Right ventricle myocardium inferior (tissue), 1 donor: Measurements from ENCODE around the gene POP4. TPM values are rescaled to one million over a fixed set of nuclear protein-coding genes. Genes with fewer than 3 reads are reported as not detected.

Experiments used
- ATAC-seq: fragments of 200-7000 bp; cut with Tn5 transposase; one replicate; pipeline ENCODE4 v1.9.1; 2020; ENCODE audit warnings: mild to moderate bottlenecking, moderate library complexity
- DNase-seq: peaks from one replicate; pipeline ENCODE4 v3.0.0; 2021; ENCODE audit errors: missing footprints
- intact Hi-C: fragments of 100-400 bp; cut with DNase I; formaldehyde crosslinking; loops from one replicate; pipeline ENCODE4 v1.11.0; 2022
- total RNA-seq: library from RNA; stranded (reverse); fragmentation: NEBNext Ultra II Directional; extraction: Animal tissue kit (Norgen Biotek cat#: 25700); gene quantifications from one replicate; pipeline ENCODE4 v1.2.1, GENCODE V29; 2021
- donor health status: DM: no; HTN: yes; CAD: no; lungs with severe emphysema.

Gene POP4
- total RNA-seq, 1 donor from 2014 or later: 58.0 TPM

DNA sequence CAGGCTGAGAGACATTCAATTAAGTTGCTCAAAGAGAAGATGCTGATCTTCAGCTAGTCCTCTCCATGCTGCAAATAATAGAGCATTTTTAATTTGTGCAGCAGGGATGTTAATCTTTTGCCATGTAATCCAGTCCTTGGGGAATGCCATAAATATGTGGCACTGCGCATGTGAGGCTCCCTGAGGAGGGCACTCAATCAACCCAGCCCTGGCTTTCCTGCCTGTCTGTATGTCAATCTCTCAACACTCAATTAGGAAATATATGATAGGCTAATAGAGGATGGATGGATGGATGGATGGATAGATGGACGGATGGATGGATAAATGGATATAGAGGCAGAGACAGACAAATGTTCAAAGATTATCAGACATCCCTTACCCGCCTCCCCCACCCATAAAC, 31.6 kb upstream of the POP4 start:
- no peak for DNase-seq
- intact Hi-C loops: no loop called here
- no peak for ATAC-seq

DNA sequence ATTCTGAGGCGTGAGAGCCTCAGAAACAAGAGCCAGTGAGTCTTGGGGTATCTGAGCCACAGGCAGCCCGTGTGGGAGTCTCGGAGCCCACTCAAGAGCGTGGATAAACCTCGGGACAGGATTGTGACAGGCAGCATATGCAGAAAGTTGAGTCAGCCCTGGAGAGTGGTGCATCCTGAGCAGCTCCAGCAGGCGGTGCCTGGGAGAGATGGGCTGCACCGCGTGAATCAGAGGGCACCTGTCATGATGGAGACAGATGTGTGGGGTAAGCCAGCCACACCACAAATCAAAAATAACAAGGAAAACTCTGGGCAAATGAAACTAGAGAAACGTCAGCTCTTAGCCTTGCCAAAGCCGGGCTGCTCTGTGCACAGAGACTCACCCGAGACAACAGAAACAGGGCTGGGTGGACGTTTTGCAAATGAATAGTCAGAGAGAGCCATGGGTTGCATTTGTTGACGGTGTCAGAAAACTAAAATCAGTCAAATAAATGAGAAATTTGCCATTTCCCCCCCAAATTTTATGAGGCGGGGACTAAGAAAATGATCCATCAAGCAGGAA, 30.0 kb upstream of the POP4 start:
- DNase-seq: no peak
- intact Hi-C loops: no loop called here
- no peak for ATAC-seq

DNA sequence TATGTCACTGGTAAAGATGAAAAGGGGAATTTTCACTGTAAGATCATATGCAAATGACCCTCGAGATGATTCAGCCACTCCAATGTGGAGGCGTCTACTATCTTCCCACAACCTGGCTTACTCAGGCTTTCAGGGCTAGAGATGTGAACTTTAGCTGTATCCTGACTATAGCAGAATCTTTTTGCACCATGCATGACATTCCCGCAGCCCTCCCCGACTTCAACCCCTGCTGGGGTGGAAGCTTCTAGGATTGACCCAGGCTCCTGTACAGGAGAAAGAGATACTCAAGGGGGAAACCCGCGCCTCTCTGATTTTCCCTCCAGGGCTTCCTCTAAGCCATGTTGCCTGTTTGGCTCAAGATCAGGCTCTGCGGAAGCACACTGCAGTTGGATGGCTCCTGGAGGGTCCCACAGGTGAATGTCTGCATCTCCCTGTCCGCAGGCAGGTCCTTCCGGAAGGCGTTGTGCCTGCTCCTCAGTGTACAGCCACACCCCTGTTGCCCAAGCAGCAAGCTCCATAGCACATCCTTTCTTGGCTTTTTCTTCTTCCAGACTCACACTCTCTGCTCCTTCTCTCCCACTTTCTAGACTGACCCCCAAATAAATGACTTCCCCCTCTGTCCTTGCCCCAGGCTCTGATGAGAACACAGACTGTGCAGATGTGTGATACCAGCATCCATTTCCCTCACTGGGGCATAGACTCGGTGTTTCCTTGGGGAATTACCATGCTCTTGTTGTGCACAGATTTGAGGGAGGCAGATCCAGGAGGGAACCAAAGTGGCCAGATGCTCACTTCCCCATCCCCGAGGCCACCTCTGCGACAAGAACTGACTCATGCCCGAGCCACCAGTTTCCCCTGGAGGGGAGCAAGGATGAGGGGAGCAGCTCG, 29.1 kb upstream of the POP4 start:
- DNase-seq: no peak
- ATAC-seq: no peak
- intact Hi-C loops: no loop called here

DNA sequence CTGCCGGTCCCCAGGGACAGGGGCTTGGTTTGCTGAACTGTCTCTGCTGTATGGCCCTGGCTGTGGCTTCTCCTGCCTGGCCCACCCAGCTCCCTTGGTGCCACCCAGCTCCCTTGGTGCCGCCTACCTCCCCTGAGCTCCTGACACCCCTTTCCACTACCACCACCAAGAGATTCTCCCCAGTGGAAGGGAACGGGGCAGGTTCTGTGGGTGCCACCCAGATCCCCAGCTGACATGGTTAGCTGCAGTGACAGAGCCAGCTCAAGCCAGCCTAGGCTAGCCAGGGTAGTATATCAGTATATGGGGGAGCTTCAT, 28.5 kb upstream of the POP4 start:
- ATAC-seq (no peak), DNase-seq (no peak)
- intact Hi-C loops: no loop called here

DNA sequence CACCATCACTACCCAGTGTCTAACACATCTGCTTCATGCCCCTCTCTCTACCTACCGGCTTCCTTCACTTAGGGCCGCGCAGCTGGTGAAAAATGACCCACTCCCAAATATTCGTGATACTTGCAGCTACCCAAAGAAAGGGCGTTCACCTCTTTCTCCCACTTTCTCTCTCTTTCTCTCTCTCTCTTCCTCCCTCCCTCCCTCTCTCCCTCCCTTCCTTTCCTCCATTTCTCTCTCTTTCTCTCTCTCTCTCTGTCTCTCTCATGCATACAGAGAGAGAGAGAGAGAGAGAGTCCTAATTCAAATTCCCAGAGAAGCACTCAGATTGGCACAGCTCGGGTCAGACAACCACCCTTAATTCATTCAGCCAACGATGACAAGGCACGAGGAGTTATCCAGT, 27.7 kb upstream of the POP4 start:
- ATAC-seq: no peak
- intact Hi-C loops: no loop called here
- no peak for DNase-seq

DNA sequence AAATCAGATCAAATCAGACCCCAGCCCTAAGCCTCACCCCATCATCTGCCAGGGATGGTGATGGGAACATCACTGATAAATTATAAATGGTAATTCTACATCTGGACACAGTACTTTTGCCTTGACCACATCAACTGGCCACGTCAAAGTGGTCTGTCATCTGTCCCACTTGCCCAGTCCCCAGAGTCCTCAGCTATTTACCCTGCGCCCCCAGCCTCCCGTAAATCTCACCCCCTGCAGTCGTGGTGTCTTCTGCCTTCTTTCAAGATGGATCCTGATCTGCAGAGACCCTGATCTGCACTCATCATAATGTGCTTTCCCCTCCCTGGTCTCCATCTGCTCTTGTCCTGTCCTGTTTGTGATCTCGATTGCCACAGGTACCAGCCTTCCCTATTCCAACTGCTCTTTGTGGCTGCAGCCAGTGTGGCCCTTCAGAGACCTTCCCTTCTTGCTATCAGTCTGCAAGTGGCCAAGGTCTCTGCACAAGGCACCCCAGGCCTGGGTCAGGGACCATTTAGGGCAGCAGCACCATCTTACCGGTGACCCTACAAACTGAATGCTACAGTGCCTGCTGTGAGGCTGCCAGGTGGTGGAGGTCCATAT, 26.7 kb upstream of the POP4 start:
- DNase-seq (no peak), ATAC-seq (no peak)
- intact Hi-C loops: no loop called here

DNA sequence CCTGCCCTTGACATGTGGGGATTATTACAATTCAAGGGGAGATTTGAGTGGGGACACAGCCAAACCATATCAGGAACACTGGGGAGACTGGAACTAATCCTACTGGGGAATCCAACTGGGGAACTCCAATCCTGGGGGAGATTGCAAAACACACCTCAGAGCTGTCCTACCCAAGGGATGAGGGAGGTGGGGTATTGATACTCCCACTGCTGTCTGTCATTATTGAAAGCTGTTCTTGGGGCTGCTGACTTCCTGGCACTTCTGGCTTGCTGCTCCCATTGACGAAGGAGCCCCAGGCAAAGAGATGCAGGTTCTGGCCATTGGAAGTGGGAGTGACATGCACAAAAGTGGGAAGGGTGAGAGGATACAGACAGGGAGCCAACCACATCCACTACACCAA, 24.7 kb upstream of the POP4 start:
- ATAC-seq: no peak
- DNase-seq: no peak
- intact Hi-C loops: no loop called here

DNA sequence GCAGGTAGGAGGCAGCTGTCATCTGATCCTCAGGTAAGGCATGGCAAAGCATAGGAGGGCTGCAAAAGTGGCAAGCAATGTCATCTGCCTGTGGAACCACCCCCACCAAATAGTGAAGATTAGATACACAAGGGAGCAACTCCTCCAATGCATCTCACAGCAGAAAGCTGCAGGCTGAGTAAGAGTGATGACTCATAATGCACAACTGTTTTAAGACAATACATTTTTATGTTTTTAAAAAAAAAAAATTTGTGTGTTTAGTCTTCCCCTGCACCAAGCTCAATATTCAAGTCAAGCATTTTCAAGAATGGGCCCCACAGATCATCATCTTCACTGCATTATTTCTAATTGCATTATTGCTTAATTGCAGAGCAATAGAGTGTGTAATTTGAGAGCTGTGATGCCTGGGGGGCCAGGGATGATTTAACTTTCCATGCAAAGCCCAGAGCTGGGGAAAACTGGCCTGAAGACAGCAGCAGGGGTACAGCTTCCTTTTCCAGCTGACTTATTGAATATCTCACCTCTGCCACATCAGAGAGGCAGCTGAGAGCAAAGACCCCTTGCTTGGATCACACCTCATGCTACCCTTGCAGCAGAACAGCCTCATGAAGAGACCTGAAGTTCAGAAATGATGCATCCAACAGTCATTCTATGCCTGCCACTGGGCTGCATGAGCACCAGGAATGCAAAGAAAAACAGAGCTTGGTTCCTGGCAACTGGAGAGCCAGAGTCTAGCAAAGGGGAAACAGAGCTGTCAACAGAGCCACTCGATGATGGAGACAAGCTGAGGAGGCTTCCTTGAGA, 22.7 kb upstream of the POP4 start:
- no peak for DNase-seq
- intact Hi-C loops: no loop called here
- ATAC-seq: no peak

DNA sequence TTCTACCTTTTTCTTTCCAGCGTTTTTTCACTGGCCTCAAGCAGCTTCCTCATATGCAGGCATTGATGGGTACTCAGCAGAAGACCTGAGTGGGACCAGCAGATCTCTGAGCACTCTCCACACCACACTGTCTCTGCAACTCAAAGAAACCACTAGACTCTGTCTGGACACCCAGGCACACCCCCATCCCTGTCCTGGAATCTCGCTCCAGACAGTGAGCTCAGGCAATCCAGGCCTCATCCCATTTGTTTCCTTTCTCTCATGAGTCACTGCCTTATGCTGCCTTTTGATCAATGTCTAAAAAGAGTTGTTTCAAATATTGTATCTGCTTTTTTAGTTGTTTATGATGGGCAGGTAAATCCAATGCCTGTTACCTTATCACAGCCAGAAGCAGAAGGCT, 19.7 kb upstream of the POP4 start:
- intact Hi-C loops: no loop called here
- no peak for DNase-seq
- ATAC-seq: no peak

DNA sequence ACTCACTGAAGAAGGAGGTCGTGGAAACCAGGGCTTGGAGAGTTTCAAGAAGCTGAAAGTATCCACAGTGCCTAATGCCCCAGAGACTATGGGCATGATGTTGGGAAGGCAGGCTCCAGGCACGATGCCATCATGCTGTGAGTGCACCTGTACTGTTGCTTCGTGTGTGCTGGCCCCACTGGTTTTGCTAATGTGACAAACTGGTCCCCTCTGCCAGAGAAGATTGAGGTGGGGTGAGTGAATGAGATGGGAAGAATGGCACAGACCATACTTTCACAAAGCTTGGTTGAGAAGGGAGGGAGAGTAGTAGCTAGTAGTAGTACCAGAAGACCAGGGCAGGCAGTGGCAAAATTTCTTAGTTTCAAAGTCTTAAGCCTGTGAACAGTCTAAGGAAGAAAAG, 19.0 kb upstream of the POP4 start:
- no peak for ATAC-seq
- no peak for DNase-seq
- intact Hi-C loops: no loop called here

DNA sequence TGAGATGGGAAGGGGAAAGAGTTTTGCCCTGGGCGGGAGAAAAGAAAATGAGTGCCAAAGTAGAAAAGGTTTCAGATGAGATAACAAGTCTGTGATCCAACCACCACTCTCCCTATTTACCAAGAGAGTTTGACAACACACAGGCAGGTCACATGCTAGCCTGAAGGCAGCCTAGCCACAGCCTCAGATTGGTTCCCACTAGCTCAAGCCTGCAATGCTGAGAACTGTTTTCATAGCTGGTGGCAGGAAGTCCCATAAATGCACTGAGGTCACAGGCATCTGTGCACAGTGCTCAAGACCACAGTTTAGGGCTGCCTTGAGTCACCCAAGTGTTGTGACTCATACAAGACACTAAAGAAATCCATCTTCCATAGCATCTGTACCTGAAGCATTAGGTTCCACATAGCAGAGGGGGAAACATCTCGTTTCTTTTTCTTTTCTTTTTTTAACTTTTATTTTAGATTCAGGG, 18.5 kb upstream of the POP4 start:
- DNase-seq (no peak), ATAC-seq (no peak)
- intact Hi-C loops: no loop called here

DNA sequence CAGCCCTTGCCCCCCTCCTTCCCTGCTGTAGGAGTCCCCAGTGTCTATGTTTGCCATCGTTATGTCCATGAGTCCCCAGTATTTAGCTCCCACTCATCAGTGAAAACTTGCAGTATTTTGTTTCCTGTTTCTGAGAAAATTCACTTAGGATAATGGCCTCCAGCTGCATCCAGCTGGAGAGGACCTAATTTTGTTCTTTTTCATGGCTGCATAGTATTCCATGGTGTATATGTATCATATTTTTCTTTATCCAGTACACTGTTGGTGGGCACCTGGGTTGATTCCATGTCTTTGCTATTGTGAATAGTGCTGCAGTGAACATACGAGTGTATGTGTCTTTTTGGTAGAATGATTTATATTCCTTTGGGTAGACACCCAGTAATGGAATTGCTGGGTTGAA, 18.0 kb upstream of the POP4 start:
- intact Hi-C loops: no loop called here
- ATAC-seq (no peak), DNase-seq (no peak)

DNA sequence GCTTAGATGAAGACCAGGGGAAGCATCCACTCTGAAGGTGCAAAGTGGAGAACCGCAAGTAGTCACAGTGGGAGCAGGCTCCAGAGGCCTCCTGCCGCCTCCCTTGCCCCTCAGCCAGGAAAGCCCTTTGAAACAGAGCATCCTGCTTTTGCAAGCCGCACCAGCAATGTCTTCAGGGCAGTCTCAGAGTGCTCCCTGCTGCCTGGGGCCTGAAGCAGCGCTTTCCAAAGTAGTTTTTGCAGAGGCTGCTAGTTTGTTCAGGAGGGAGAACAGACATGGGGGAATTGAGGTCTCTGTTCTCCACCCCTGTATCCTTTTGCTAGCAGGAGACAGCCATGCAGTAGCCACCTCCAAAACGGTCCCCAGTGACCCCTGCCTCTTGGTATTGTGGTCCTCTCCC, 15.8 kb upstream of the POP4 start:
- ATAC-seq: no peak
- DNase-seq: no peak
- intact Hi-C loops: no loop called here

DNA sequence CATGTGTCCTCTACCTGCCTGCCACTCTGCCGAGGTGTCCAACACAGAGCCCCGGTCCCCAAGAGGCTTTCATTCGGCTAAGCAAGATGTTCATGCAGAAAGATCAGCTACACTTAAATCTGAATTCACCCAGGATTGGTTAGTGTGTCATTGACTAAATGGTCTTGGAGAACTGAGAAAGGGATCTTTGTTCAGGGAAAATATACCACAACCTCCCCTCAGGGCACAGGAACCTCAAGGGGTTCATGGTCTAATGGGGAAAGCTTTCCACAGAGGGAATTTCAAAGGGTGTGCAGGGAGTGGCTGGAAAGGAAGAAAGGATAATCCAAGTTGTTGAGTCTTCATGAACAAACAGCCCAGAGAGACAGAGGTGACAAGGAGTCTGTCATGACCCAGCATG, 14.4 kb upstream of the POP4 start:
- intact Hi-C loops: no loop called here
- ATAC-seq (no peak), DNase-seq (no peak)

DNA sequence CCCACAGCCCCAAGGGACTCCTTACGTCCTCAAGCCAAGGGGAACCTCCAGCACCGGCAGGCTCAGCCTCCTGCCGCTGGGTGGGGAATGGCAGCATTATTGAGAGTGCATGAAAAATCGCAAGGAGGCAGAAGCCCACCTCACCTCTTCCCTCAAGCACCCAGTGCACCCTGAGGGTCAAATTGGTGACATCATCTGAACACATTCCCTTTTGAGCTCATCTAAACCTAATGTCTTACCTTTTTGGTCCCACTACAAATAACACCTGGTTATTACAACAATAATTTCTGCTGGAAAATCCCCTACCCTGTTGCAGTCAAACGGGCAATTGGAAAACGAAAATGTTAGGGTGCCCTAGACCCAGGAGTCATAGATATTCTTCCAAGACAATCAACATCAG, 12.2 kb upstream of the POP4 start:
- intact Hi-C loops: no loop called here
- no peak for DNase-seq
- ATAC-seq: no peak

DNA sequence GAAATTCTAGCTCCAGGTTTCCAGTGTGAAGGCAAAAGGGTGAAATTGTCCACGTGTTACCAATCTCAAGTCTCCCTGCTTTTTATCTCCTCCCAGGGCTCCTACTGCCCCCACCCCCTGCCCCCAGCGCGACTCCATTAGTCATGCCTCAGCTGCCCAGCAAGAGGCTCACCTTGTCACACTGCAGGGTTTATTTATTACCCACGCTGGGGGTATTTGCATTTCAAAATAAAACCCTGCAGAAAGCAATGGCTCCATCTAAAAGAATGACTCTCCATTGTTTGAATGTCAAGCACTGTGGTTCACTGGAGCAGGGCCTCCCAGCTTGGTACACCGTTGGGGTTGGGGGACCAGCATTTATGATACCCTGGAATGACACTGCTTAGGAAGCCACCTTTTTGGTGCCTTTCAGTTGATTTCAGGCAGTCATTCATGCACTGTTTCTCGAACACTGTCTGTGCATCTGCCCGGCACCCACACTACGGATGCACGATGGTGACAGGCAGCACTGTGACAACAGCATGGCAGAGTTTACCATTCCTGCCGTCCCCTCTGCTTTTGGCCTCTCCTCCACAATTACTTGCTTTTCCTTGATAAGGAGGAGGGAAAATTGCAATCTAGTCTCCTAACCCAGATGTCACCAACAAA, 9.9 kb upstream of the POP4 start:
- ATAC-seq: no peak
- no peak for DNase-seq
- intact Hi-C loops: no loop called here

DNA sequence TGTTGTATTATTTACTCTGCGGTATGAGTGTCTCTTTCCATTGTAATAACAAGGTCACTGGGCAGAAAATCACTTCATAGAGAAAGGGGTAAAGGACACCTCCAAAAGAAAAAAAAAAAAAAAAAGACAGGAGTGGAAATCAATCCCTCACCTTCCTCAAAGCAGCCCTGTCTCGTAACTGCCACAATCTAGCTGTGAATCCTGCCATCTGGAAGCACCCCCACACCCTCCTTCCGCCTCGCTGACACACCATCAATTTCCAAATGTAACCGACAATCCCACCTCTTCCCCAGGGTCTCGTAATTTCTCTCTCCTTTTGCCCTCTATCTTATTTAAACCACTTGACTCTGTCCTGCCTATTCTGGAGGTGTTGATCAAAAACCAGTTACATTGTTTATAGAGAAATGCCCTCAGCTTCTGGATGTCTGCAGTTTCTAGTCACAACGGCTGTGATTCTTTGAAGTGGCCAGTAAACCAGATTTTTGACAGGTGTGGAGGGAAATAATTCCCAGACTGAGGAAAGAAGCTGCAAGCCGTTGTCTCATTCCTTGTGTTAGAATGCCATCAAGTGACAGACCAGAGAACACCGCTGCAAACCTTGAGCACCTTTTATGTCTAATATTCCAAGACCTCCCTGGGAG, 9.1 kb upstream of the POP4 start:
- intact Hi-C loops: no loop called here

DNA sequence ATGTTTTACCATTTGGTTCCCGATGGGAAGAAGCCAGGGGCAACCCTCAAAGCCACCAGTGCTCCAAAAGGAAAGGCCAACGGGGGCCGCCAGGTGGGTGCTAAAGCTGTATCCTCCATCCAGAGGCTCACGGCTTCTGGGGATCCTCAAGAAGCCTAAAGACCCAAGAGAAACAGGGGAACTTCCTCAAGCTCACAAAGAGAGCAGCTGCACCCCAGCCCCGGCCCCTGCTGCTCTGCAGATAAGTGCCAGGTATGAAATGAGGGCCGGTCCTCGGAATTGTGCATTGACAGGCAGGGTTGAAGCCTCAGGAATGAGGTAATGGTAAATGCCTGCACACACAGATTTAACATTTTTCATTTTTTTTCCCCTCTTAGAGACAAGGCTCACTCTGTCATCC, 8.0 kb upstream of the POP4 start:
- intact Hi-C loops: no loop called here
- DNase-seq (no peak), ATAC-seq (no peak)

More for the DNA sequence above, 9.1 kb upstream of the POP4 start:
- DNase-seq: no peak
- ATAC-seq: no peak

DNA sequence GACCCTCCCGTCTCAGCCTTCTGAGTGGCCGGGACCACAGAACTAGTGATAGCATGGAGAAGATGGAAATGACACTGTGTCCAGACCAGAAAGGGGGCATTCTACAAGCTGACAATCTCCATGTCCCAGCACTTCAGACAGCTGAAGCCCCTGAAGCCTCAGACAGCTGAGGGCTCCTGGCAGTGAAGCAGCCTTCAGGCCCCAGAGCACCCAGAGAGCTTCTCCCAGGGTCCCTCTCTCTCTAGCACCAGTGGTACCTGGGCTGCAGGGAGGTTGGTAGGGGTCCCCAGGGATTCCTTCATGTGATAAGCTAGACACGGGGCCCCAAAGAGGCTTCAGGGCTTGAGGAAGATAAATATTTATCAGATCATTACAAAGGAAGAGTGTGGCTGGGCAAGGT, 7.6 kb upstream of the POP4 start:
- no peak for ATAC-seq
- intact Hi-C loops: no loop called here

More for the DNA sequence above, 7.6 kb upstream of the POP4 start:
- no peak for DNase-seq
